Activated CD4-positive, alpha-beta T cell treated with anti-CD3 and anti-CD28 coated beads for 48 hours (primary cell): ENCODE measurements around the gene MMS22L.

Source experiments
- DNase-seq: peaks from one replicate; pipeline ENCODE4 v3.0.0-alpha.2; 2020

MMS22L gene

DNA sequence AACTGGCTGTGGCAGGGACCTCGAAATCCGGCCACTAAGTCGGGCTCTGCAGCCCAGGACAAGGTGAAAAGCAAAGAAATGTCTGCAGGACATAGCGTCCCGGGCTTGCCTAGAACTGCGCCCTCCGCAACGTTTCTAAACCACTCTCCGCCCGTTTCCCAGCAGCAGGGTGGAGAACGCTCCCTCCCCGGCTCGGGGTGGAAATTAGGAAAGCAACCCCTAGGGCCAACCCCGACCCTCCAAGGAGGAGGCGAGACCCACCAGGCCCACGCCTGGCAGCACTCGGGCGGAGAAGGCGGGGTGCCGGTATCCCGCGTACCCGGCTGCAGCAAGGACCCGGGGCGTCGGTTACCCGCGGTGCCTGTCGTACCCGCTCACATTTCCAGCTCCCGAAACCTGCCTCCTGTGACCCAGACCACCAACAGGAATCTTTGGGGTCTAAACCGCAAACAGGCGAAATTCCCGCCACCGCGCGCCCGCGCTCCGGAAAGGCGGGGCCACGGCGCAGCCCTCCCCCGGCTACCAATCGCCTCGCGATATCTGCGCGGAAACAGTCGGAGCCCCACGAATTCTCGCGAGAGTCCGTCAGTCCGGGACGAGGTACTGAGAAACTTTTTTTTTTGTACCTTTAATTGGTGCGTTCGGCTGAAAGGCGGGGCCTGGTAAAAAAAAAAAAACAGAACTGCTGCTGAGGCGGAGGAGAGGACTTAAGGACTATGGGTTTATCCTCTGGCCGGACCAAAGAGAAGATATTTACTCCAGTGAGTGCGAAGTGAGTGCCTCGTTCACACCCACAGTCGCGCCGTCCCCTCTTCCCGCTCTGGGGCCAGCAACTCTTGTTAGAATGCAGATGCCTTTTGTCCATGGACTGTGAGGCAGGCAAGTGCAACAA lies at the start of gene MMS22L:
MMS22L (minus strand) TSS at position 491 of the 892 bp plus-strand sequence. CDS start 739 bp downstream, outside the sequence.
- DNase-seq = peak; percentile 95

- DNase-seq = no peak
Measured at GRCh38 chr6:97322811-97323210, 39.8 kb upstream of the MMS22L start.

DNA sequence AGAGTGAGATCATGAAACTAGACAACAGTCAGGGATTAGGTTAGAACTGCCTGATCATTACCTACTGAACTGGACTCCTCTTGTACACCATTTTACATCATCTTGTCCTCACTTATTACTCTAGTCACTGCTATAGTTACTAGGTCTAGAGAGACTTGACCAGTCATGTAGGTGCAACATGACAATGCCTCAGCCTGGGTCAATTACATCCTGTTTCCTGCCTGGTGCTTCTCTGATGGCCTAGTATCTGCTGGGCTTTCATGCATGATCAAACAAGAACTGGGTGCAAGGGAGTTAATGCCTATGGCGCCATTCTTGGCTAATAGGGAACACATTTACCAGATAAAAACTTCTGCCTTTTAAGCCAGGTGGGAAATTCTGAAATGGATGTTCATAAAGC lies 39.2 kb upstream of the MMS22L start:
- no peak for DNase-seq

GRCh38 chr6:97316978-97317377 lies 34.0 kb upstream of the MMS22L start:
- DNase-seq = no peak

DNA sequence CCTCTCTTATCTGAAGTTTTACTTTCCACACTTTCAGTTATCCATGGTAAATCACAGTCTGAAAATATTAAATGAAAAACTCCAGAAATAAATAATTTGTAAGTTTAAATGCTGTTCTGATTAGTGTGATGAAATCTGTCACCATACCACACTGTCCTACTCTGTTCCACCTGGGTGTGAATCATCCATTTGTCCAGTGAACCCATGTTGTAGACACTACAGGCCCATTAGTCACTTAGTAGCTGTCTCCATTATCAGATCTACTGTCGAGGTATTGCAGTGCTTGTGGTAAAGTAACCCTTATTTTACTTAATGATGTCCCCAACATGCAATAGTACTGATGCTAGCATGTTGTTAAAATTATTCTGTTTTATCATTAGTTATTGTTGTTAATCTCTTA lies 29.2 kb upstream of the MMS22L start:
- DNase-seq = no peak

- no peak for DNase-seq
Measured at GRCh38 chr6:97306544-97307320, 23.7 kb upstream of the MMS22L start.

DNA sequence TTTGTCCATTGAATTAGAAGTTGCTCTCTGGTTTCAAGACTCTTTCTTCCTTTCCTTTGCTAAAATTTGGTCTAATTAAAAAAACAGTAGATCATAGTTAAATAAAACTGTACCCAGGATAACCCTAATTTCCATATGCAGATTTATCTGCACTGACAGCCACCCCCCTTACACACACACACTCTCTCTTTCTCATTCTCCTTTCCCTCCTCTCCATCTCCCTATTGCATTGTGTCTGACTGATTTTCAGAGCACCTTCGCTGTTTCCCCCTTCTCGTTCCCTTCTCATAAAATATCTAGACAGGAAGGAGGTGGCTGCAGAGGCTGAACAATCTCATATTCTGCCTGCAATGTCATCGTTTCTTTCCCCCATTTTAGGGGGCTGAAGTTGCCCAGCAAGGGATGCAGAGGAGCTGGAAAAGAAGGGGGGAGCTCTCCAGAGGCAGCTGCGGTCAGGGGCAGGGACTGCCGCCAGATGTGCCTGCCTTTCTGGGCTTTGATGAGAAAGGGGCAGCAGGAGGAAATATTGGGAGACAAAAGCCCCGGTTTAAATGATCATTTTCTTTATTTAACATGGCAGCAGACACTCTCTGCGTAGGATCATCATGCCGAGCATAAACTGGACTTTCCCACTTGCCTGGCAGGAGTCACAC lies 22.5 kb upstream of the MMS22L start:
- no peak for DNase-seq

GRCh38 chr6:97304701-97305100 lies 21.7 kb upstream of the MMS22L start:
- no peak for DNase-seq

DNA sequence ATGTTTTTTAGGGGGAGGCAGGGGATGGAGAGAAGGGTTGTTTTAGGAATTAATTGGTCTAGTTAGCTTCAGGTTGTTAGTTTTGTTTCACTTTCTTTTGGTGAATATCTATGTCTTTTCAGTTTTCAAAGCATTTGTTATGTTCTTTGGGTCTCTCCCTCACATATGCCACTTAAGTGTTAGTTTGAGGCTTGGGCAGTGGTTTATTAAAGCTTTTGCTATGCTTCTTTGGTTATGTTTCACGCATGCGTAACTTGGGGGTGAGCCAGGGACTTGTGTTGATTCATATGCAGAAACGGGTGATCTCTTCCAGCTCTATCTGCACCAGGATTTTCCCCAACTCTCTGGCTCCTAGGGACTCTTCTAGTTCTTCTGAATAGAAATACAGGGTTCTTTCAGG lies 11.4 kb upstream of the MMS22L start:
- no peak for DNase-seq

DNA sequence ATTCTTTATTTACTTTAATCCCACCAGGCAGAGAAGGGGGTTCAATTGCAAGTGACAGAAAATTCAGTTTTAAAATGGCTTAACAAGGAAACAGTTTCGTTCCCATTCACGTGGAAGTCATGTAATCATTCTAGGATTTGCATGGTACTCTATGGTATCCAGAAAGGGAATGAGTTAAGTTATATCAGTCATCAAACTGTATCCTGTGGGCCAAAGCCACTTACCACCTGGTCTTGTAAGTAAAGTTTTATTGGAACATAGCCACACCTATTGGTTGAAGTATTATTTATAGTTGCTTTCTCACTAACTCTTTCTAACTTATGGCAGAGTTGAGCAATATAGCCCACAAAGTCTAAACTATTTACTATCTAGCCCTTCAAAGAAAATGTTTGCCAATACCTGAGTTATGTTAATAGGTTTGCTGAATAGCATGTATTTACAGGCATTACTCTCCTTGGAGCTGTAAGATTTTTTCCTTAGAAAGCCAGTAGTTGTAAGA lies 10.2 kb upstream of the MMS22L start:
- DNase-seq = no peak

DNA sequence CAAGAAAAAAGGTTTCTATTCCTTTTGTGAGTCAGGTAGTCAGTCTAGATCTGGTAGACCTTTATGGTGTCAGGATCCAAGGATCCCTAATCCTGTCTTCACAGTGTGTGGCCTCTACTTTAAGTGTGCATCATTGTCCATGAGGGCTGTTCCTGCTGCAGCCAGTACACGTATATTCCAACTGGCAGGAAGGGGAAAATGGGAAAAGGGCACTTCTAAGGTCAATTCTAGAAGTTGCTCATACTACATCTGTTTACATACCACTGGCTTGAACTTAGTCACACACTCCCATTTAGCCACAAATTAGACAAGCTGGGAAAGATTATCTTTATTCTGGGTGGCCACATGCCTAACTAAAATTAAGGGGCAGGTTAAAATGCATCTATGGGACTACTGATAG lies 9.7 kb upstream of the MMS22L start:
- DNase-seq = no peak

DNA sequence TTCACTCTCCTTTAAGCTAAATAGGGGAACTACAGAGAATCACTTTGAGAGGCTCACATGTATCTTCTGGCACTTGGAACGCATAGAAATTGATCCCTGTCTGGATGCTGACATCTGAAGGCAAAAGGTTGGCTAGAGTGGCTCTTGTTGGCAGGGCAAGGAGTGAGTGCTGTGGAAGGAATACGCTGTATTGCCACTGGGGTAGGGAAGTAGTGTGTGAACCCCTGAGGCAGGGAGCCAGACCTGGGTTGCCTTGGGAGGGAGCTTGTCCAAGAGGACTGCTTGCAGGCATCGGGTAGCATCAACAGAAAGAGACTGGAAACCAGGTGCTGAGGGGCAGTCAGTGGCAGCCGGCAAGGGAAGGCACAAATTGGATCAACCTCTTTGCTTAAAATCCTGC lies 8.9 kb upstream of the MMS22L start:
- no peak for DNase-seq

- no peak for DNase-seq
Measured at GRCh38 chr6:97289332-97289731, 6.3 kb upstream of the MMS22L start.

- DNase-seq = no peak
Measured at GRCh38 chr6:97288188-97288587, 5.2 kb upstream of the MMS22L start.

GRCh38 chr6:97282238-97282725 lies 734 bp downstream of the MMS22L start:
- no peak for DNase-seq

DNA sequence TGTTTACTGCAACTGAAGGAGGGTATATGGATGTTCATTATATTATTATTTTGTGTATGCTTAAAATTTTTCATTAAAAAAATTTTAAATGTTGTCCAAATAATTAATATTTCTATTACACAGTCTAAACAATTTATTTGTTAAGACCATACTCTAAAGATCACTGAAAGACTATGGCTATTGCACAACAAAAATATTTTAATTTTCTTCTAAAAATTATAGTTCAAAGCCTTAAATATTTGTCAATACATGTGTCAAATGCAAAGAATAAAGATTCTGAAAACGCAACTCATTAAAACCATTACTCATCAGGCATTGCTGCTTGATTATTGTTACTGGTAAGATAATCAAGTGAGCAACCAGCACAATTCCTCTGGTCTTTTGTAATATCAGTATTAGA lies 2.2 kb downstream of the MMS22L start:
- DNase-seq = no peak

GRCh38 chr6:97275804-97276203 lies 7.2 kb downstream of the MMS22L start:
- DNase-seq = no peak

- DNase-seq = no peak
Measured at GRCh38 chr6:97269821-97270220, 13.2 kb downstream of the MMS22L start.

DNA sequence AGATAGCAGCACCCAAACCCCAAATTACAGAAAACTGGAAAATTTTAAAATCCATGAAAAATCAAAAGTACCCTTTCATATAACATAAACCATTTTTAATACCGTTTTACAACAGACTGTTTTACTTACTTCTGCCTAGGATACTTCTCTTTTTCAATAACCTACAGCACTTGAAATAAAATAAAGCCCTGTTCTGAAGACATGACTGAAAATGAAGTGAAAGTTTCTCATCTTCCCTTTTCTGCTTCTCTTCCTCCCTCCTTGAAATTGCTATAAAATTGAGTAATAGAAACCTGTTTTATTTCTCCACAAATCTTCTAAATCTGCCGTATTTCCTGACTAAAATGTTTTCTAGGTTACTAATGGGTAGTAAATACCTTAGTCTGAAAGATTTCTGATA lies 20.3 kb downstream of the MMS22L start:
- no peak for DNase-seq

DNA sequence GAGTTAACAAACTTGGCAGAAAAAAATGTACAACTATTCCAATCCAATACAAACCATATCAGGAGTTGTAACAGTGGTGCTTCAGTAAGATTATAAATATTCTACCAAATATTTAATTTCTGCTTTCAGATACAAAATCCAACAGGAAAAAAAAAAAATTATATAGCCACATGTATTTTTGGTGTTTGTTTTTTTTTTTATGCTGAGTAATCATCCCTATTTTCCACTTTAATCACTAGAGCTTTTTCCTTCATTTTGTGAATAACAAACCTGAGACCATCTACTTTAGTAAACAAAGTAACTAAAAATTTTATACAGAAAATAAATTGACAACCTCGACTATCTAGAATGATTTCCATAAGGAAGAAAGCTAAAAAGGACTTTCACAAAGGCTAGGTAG lies 36.2 kb downstream of the MMS22L start:
- no peak for DNase-seq

GRCh38 chr6:97240222-97240621 lies 42.8 kb downstream of the MMS22L start:
- no peak for DNase-seq

- no peak for DNase-seq
Measured at GRCh38 chr6:97231911-97232310, 51.1 kb downstream of the MMS22L start.

GRCh38 chr6:97222903-97223302 lies 60.1 kb downstream of the MMS22L start:
- no peak for DNase-seq
